Thyroid gland (tissue), 4 donors: ENCODE data around the gene KANSL3.

Experiments
- POLR2A ChIP-seq, 2 donors: fragments of 450-650 bp; IDR thresholded peaks; one replicate each; pipeline ENCODE4 v1.6.1; 2017; ENCODE audit warnings: antibody characterized with exemption in 2 of 2, mild to moderate bottlenecking in 2 of 2, moderate library complexity in 1 of 2
- TF ChIP-seq, protein P1 (sequence below), 6 experiments: fragments of 200-600 bp in 3 of 6; fragments of 450-650 bp in 3 of 6; sonication (generic) in 3 of 6; IDR thresholded peaks; one replicate each; pipeline ENCODE4 v1.5.1; 2016 to 2019; ENCODE audit warnings: antibody characterized with exemption in 6 of 6, mild to moderate bottlenecking in 2 of 6, inconsistent platforms in 1 of 6, moderate library complexity in 1 of 6

DNA sequence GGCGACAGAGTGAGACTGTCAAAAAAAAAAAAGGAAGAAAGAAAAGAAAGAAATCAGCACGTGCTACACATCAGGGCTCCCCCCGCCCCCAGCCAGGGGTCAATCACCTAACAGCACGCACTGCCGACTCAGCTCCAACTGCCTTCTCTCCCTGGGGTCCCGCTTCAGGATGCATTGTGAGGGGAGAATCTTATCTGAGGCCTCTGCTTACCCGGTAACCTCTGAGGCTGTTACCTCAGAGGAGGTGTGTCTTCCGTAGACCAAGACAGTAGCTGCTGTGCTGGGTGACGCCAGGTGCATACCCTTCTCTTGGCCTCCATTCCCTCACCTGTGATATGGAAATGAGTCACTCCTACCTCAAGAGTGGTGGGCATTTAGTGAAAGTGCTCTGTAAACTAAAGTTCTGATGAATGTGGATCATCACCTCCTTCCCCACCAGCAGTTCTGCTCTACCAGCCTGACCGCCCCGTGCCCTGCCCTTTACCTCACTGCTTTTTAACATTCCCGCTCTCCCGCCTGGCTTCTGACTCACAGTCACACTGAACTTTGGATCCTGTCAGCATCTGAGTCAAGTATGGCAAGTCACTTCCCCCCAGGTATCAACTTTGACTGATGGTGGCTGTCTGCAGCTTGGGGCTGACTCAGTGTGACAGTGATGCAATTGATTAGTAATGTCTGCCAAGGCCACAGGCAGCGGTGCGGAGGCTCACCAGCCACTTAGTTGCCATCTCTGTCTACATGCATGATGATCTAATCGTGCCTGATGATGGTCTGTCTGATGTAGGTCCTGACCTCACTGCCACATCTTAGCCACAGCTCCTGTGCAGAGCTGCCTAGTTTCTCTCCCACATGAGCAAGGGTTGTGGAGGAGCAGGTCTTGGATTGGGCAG is 81.4 kb downstream of the KANSL3 start:
- TF ChIP-seq, protein P1, sequence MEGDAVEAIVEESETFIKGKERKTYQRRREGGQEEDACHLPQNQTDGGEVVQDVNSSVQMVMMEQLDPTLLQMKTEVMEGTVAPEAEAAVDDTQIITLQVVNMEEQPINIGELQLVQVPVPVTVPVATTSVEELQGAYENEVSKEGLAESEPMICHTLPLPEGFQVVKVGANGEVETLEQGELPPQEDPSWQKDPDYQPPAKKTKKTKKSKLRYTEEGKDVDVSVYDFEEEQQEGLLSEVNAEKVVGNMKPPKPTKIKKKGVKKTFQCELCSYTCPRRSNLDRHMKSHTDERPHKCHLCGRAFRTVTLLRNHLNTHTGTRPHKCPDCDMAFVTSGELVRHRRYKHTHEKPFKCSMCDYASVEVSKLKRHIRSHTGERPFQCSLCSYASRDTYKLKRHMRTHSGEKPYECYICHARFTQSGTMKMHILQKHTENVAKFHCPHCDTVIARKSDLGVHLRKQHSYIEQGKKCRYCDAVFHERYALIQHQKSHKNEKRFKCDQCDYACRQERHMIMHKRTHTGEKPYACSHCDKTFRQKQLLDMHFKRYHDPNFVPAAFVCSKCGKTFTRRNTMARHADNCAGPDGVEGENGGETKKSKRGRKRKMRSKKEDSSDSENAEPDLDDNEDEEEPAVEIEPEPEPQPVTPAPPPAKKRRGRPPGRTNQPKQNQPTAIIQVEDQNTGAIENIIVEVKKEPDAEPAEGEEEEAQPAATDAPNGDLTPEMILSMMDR (IDR thresholded peaks at IDR 0.05): no peak
- no peak for TF ChIP-seq POLR2A (IDR thresholded peaks at IDR 0.05)
